Ammon's horn (tissue), 1 donor: ENCODE results near the gene SLC6A6.

ENCODE experiments used
- DNase-seq: peaks from one replicate; pipeline ENCODE4 v3.0.0-alpha.2; 2016; ENCODE audit warnings: low spot score

The SLC6A6 gene

DNA sequence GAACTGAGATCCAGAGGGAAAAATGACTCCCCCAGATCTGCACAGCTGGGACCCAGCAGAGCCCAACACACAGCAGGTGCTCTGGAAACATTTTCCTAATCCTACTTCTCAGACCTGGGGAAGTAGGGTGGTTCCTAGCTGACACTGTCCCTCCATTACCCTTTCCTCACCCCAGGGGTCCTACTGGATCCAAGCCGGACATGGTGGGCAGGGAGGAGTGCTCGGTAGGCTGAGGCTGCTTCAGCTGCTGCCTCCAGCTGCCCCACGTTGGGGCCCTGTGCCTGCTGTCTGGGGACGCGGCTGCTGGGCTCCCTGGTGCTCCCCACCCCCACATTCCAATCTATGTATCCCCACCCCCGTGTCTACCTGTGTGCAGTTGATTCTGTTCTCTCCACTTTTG, 29.8 kb upstream of the SLC6A6 start:
- no peak for DNase-seq

- DNase-seq: no peak
Observed at GRCh38 chr3:14373753-14374376, 28.5 kb upstream of the SLC6A6 start.

DNA sequence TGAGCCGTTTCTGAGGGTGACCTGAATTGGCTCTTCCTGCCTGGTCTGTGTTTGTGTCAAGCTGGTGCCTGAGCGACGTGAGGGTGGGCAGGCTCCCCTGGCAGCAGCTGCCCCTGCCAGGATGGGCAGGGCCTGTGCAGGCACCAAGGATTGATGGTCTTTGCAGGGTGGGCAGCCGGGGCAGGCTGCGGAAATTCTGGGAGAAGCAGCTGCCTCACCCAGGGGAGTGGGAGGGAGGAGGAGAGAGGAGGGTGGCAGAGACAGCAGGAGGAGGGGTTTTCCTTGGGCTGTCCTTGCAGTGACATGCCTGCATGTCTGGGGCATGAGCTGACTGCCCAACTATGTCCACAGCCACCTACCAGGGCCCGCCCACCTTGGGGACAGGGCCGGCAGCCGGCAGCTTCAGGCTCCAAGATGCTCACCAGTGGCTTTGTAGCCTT, 27.9 kb upstream of the SLC6A6 start:
- no peak for DNase-seq

GRCh38 chr3:14375192-14375591, 27.2 kb upstream of the SLC6A6 start:
- no peak for DNase-seq

- DNase-seq: no peak
Observed at GRCh38 chr3:14376348-14377043, 25.9 kb upstream of the SLC6A6 start.

- DNase-seq: no peak
Observed at GRCh38 chr3:14377044-14377837, 25.2 kb upstream of the SLC6A6 start.

DNA sequence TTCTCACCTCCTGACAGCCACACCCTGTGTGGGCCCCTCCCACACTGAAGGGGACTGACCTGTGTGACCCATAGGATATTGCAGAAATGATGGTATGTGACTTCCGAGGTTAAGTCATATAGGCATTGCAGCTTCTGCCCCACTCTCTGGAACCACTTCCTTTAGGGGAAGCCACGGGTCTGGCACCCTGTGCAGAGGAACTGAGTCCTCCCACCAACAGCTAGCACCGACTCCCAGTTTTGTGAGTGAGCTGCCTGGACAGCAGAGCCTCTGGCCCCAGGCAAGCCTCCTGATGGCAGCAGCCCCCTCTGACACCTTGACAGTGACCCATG, 24.6 kb upstream of the SLC6A6 start:
- DNase-seq: peak; percentile 47

DNA sequence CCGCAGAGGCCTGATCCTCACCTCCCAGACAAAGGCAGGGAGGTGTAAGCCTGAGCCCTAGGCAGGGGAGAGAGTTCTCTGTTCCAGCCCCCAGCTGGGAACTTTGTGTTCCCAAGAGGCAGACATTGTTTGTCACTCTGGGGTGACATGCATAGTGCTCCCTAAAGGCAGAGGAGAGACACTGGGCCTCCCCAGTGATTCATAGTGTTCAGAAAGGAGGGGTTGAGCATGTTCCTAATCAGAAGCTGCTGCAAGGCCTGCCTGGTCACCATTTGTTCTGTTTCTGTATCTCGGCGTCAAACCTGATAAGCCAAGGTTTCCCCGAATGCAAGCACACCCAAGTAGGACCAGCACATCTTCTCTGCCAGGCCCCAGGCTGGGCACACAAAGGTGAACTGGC, 24.0 kb upstream of the SLC6A6 start:
- DNase-seq: no peak

GRCh38 chr3:14379843-14380242, 22.6 kb upstream of the SLC6A6 start:
- DNase-seq: no peak

- DNase-seq: no peak
Observed at GRCh38 chr3:14386254-14386653, 16.2 kb upstream of the SLC6A6 start.

GRCh38 chr3:14388201-14388600, 14.2 kb upstream of the SLC6A6 start:
- DNase-seq: peak; percentile 39

DNA sequence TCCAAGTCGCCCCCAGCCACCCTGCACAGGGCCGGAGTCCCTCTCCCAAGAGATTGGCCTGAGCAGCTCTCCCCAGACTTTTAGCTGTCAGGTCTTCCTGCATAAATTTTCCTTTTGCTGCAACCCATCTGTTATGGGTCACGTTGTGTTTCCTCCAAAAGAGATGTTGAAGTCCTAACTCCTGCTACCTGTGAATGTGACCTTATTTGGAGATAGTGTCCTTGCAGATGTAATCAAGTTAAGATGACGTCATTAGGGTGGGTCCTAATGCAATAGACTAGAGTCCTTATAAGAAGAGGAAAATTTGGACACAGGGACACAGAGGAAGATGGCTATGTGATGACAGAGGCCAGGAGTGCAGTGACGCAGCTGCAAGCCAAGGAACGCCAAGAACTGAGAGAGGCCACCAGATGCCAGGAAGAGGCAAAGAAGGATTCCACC, 13.2 kb upstream of the SLC6A6 start:
- DNase-seq: no peak

DNA sequence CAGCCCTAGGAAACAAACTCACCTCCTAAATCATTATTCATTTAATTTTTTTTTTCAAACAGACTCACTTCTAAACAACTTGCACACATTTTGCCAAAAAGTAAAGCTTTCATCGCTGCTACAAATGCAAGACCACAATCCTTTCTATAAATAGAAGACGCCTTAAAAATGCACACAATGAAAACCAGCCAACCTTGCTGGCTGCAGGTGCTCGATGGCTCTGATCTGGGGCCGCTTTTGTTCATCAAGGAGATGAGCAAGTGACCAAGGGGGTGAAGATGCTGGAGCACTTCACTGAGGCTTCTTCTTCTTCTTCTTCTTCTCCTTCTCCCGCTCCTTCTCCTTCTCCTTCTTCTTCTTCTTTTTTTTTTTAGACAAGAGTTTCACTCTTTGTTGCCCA, 12.7 kb upstream of the SLC6A6 start:
- DNase-seq: no peak

- DNase-seq: peak; percentile 65
Observed at GRCh38 chr3:14391033-14391432, 11.4 kb upstream of the SLC6A6 start.

DNA sequence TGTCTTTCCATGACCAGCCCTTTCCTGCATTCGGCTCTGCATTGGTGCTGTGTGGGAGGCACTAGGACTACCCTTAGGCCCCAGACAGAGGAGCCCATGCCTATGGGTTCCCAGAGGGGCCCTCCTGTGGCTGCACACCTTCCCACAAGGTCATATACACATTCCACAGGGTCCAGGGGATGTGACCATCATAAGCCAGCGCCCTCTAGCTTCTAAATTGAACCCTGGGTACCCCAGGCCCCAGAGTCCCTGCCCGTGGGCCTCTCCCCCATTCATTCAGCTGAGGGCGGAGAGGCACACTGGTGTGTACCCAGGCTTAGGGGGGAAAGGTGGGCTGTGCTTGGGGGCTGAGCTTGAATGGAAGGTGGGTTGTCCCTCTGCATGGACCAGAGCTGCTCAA, 10.2 kb upstream of the SLC6A6 start:
- no peak for DNase-seq

DNA sequence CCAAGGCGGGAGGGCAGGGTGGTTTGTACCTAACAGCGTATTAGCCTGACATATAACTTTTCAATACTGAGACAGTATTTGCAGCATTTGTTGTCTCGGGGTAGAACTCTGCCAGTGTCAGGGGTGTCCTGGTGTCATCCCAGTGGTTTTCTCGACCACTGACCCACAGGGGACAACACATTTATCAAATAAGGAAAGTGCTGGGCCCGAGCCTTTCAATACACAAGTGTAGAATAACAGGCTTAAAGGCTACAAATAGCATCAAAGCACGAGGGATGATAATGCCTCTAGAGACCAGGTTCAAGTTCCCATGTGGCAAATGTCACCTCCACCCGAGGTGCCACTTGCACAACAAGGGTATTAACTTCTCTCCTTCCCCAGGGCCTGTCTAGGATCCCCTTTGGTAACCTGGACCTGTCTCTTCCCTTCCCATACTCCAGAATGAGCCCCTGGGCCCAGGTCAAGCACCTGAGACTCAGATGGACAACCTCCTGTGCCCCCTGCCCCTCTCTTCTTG, 9.5 kb upstream of the SLC6A6 start:
- DNase-seq: no peak

GRCh38 chr3:14393440-14394106, 8.8 kb upstream of the SLC6A6 start:
- no peak for DNase-seq

DNA sequence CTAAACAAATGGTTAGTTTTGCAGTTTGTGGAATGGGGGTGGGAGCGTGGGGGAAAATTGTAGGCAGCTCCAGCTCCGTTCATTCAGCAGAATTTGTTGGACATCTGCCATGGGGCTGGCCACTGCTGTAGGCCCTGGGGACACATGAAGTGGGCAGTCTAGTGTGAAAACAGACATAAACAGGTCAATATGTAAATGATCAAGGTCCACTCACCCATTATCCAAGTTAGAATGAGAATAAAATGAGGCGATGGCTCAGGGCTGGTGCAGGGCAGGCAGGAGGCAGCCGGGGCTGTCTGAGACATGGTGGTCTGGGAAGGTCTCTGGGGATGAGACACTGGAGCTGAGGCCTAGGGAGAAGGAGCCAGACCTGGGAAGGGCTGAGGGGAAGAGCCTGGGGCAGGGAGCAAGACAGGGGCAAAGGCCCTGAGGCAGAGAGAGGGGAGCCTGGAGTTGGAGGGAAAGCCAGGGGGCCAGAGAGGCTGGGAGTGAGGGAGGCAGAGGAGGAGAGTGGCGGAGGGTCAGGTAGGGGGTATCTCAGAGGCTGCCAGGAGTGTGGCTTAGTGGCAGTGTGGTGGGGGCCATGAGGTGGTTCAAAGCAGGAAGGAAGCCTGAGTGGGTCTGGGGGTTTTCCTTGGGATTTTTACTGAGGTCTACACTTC, 6.2 kb upstream of the SLC6A6 start:
- no peak for DNase-seq

DNA sequence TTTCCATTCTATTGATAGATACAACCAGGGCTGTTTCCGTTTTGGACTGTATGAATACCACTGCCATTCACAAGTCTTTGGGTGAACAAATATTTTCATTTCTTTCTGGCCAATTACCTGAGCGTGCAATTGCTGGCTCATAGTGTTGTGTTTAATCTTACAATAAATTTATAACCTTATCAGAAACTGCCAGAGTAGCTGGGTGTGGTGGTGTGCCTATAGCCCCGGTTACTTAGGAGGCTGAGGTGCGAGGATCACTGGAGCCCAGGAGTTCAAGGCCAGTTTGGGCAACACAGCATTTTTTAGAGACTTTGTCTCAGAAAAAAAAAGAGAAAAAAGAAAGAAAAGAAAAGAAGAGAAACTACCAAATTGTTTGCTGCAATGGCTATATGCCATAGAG, 5.4 kb upstream of the SLC6A6 start:
- no peak for DNase-seq

DNA sequence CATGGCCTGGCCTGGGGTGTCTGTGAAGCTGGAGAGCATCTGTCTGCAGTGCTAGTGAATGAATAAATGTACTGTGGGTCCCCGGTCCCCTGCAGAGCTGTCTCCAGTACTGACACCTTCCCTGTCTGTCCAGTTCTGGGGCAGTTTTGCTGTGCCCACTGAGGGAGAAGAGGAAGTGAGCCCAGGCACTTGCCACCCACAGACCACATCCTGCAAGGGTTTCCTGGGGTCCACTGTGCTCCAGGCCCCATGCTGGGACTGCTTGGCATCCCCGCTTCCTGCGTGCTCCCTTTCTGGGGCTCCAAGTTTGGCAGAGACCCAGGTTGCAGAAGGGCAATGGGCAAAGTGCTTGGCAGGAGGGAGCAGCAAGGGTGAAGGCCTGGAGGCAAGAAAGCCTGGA, 4.9 kb upstream of the SLC6A6 start:
- DNase-seq: peak; percentile 69

GRCh38 chr3:14397940-14398796, 4.2 kb upstream of the SLC6A6 start:
- no peak for DNase-seq
